HG02943 (cell line): Measurements from ENCODE around the gene PLGRKT.
"Not testable (repeated sequence)": the region's sequence is repeated elsewhere in the genome, so short reads cannot be mapped to it uniquely, and the experiment has no call there.

Experiments used
- ATAC-seq: cut with Tn5 transposase; IDR thresholded peaks from one replicate; pipeline ENCODE4 v1.9.1; 2021; ENCODE audit warnings: mild to moderate bottlenecking, low read depth, moderate library complexity; ENCODE audit not compliant: unreplicated experiment

The PLGRKT gene

GRCh38 chr9:5389109-5389732 is 48.5 kb downstream of the PLGRKT start:
- ATAC-seq: no peak

- ATAC-seq: no peak
Measured at GRCh38 chr9:5388026-5388819, 49.5 kb downstream of the PLGRKT start.

GRCh38 chr9:5384436-5384835 is 53.3 kb downstream of the PLGRKT start:
- ATAC-seq: no peak

- ATAC-seq: no peak
Measured at GRCh38 chr9:5382479-5382878, 55.2 kb downstream of the PLGRKT start.

- no peak for ATAC-seq
Measured at GRCh38 chr9:5375790-5376477, 61.8 kb downstream of the PLGRKT start.

- ATAC-seq: no peak
Measured at GRCh38 chr9:5375091-5375490, 62.6 kb downstream of the PLGRKT start.

GRCh38 chr9:5364294-5365024 is 73.3 kb downstream of the PLGRKT start:
- ATAC-seq: peak; percentile 91

GRCh38 chr9:5361326-5362010 is 76.3 kb downstream of the PLGRKT start:
- ATAC-seq: no peak

GRCh38 chr9:5360341-5360740 is 77.4 kb downstream of the PLGRKT start:
- no peak for ATAC-seq

GRCh38 chr9:5357431-5358105 is 80.2 kb downstream of the PLGRKT start:
- ATAC-seq: no peak

- no peak for ATAC-seq
Measured at GRCh38 chr9:5355817-5356216, 81.9 kb downstream of the PLGRKT start.

GRCh38 chr9:5355226-5355625 is 82.5 kb downstream of the PLGRKT start:
- no peak for ATAC-seq

GRCh38 chr9:5354184-5354583 is 83.5 kb downstream of the PLGRKT start:
- ATAC-seq: no peak

GRCh38 chr9:5352637-5353248 is 85.0 kb downstream of the PLGRKT start:
- no peak for ATAC-seq

- ATAC-seq: peak; percentile 100
Measured at GRCh38 chr9:5338992-5339981, 98.4 kb downstream of the PLGRKT start, which contains the start of gene RLN1. Gene RLN1, minus strand, starts transcription at chr9:5339876. Its CDS starts 130 bp downstream, at chr9:5339746.

- no peak for ATAC-seq
Measured at GRCh38 chr9:5336688-5337087, 101.0 kb downstream of the PLGRKT start.

- ATAC-seq: not testable (repeated sequence)
Measured at GRCh38 chr9:5331276-5331675, 106.4 kb downstream of the PLGRKT start.
